Nucleus accumbens (tissue), 56 donors: ENCODE measurements around the gene TRIM42.

Experiments used
- DNase-seq, 56 donors: peaks; one replicate each; lab custom pipeline; 2025; lab: John Stamatoyannopoulos, UW

The TRIM42 gene

DNA sequence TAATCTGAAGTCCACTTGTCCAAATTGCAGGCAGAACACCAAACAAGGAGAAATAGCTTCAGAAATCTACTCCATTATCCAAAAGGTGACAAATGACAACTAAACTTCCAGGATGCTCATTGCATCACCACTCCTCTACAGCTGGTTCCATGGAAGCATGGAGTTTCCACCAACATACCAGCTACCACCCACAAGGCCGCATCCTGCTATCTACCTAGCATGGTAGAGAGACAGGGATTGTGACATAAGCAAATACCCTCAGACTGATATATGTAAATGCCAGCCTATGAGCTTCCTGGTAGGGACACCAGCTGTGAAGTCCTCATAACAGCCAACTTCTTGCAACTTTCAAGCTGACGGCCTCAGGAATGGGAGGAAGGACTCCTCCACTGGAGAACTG is at the start of gene TRIM42:
TRIM42 (plus strand) TSS at position 301 of the 400 bp plus-strand sequence. CDS start 166 bp downstream, outside the sequence.
- DNase-seq, result no peak

DNA sequence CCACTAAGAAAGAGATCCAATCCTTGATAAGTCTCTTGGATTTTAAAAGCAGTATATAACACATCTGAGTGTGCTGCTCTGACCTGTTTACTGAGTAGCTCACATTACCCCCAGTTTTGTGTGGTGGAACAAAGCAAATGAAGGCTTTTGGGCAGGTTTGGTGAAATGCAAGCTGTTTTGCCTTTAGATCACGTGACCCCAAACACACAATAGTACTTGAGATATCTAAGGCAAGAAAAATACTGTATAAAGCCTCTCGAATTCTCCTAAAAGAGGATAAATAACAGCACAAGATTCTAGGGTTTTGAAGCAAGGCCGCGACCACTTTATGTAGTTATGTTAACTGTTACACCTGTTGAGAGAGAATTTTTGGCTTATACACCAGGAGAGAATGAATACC is 49.3 kb upstream of the TRIM42 start:
- no peak for DNase-seq

DNA sequence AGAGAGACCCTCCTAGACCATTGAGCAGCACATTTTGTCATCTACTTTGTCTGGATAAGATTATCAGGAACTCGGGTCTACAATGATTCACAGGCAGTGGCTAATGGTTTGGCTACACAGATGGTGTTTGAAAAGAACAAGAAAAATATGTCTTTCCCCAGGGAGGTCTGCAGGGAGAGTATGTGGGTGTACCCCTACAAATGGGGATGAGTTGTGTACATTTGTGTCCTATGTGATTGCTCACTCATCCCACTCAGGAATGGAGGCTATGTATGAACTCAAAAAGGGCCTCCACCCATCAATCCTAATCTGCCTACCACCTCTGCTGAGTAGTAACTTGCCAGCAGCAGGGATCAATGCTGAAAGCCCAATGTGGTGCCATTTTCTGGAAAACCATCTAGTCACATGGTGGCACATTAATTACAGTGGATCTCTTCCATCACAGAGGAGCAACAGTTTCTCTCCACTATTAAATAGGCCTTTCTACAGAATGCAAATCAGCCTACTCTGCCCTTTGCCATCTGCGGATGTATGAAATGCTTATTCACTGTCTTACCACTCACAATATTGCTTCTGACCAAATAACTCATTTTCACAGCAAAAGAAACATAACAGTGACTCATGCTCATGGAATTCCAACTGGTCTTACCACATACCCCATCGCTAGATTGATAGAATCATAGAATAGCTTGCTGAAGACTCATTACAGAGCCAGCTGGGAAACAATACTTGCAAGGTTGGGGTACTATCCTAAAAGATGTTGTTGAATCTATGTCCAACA is 48.3 kb upstream of the TRIM42 start:
- DNase-seq, result no peak

DNA sequence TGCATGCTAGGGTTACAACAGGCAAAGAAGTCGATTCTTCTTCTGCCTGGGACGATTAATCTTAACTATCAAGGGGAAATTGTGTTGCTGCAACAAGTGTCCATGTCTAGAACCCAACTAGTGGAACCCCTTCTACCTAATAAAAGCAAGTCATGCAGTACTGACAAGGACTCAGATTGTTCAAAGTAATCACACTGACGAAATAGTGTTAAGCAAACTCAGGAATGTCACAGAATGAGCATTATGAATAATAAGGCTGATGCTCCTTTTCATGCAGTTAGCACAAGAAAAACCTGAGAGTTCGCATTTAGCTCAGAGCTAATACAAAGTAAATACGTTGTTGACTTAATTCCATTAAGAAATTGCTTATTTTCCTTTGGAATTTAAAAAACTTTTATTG is 47.5 kb upstream of the TRIM42 start:
- DNase-seq, result no peak

DNA sequence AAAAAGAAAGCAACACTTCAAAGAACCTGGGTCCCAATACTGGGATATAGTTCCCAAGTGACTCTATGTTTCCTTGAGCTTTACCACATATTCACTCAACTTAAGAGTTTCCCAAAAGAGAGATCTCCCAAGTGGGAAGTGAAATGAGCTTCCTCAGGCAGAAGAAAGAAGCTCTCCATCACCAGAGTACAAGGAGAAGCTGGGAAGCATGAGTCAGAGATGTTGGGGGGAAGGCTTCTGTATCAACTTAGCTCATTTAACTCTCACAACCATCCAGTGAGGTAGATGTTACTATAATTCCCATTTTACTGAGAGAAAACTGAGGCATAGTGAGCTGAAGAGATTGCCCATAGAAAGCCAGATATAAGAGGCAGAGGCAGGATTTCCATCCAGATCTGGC is 47.0 kb upstream of the TRIM42 start:
- DNase-seq, result no peak

DNA sequence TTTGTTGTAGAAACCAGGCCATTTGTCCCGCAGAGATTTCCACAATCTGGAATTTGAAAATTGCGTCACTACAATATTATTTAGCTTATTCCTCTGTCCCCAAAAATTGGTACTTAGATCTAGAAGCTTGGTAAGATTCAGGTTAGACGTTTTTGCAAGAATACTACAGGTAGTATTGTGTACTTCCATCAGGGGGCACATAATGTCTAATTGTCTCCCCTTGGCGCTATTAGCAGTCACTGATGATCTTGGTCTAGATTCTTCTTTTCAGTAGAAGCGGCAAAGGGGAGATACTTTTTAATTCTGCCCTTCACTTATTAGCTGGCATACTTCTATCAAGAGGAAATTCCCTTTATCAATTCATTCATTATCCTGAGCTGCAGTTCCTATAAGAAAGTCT is 42.6 kb upstream of the TRIM42 start:
- no peak for DNase-seq

DNA sequence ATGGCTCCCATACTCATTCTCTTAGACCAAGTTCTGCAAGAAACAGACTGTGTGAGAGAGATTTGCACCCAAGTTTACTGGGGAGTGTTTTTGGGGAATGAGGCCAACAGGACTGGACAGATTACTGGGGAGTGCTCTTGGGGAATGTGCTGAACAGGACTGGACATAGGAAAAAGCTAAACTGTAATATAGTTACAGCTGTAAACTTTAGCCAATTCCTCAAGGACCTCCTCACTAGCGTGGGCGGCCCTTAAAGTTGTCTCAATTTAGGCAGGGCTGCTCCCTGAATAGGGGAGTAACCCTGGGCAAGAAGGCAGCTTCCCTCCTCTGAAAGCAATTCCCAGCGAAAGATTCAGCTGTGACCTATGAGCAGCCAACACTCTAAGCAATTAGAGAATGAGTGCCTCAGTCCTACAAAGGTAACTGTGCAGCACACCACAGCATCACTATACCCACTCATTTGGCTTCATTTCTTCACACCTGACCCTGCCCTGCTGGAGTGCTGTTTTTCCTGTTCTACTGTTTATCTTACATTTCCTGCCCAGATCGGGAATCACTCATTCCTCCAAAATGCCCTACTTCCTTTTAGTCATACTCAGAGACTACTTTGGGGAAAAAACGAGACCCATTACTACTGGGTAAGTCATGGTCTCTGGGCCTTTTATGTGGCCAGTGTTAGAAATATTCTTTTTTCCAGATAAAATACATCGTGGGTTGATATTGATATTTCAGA is 41.3 kb upstream of the TRIM42 start:
- DNase-seq, result no peak

DNA sequence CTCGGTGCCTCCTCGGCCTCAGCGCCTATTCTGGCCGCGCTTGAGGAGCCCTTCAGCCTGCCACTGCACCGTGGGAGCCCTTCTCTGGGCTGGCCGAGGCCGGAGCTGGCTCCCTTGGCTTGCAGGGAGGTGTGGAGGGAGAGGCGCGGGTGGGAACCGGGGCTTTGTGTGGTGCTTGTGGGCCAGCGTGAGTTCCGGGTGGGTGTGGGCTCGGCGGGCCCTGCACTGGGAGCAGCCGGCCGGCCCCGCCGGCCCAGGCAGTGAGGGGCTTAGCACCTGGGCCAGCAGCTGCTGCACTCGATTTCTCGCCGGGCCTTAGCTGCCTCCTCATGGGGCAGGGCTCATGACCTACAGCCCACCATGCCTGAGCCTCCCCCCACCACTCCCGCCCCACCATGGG is 26.6 kb upstream of the TRIM42 start:
- DNase-seq, result no peak

DNA sequence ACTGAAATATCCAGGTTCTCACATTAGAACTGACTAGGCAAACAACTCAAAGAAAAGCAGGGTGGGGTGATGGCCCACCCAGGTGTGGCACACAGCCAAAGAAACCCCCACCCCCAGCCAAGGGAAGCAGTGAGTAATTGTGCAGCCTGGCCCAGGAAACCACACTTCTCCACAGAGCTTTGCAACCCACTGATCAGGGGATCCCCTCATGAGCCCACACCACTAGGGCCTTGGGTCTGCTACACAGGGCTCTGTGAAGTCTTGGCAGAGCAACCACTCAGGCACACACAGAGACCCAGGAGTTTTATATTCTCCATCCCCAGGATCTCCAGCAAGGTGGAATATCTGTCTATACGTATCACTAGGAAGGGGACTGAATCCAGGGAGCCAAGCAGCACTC is 22.2 kb upstream of the TRIM42 start:
- no peak for DNase-seq

DNA sequence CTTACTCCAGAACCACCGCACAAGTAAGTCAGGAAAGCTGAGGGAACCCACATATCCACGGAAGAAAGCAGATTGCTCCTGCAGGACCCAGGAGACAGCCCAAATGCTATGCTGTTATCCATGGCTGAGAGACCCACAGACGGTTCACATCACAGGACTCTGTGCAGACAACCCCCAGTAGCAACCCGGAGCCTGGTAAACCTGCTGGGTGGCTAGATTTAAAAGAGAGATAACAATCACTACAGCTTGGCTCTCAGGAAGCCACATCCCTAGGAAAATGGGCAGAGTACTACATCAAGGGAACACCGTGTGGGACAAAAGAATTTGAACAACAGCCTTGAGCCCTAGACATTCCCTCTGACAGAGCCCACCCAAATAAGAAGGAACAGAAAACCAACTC is 13.8 kb upstream of the TRIM42 start:
- DNase-seq, result no peak

DNA sequence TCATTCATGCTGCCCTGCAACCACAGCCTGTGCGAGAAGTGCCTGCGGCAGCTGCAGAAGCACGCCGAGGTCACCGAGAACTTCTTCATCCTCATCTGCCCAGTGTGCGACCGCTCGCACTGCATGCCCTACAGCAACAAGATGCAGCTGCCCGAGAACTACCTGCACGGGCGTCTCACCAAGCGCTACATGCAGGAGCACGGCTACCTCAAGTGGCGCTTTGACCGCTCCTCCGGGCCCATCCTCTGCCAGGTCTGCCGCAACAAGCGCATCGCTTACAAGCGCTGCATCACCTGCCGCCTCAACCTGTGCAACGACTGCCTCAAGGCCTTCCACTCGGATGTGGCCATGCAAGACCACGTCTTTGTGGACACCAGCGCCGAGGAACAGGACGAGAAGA is 4.7 kb downstream of the TRIM42 start:
- DNase-seq, result no peak

DNA sequence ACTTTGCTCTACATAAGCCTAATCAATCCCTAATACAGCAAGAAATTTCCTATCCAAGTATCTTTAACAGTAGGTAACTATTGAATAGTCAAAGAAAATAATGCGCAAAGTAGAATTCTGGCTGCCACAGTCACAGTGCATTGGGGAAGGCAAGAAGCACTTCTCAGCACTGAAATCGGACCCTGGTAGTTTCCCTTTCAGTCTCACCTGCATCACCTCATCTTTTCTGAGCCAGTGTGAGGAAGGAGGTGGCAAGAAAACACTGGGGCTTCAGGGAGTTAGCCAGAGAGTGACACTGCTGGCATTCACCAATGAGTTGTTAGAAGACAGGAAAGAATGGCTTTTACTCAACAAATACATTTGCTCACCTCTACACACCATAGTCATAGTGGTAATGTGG is 8.3 kb downstream of the TRIM42 start:
- DNase-seq, result no peak

DNA sequence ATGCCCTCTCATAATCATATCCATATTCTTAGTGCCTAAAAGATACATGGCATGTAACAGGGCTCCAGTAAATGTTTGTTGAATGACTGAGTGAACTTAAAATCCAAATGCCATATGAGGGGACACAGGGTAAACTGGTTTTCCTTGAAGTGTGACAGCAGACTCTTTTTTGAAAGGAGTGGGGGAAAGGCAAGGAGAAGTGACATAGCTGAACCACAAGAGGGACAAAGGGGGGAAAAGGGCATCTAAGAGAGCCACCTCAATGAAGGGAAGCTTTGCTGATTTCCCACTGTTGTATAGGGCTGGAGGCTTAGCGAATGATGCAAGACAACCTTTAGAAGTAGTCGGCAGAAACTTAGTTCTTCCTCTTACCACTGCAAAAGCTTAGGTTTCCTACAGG is 9.1 kb downstream of the TRIM42 start:
- DNase-seq, result no peak

DNA sequence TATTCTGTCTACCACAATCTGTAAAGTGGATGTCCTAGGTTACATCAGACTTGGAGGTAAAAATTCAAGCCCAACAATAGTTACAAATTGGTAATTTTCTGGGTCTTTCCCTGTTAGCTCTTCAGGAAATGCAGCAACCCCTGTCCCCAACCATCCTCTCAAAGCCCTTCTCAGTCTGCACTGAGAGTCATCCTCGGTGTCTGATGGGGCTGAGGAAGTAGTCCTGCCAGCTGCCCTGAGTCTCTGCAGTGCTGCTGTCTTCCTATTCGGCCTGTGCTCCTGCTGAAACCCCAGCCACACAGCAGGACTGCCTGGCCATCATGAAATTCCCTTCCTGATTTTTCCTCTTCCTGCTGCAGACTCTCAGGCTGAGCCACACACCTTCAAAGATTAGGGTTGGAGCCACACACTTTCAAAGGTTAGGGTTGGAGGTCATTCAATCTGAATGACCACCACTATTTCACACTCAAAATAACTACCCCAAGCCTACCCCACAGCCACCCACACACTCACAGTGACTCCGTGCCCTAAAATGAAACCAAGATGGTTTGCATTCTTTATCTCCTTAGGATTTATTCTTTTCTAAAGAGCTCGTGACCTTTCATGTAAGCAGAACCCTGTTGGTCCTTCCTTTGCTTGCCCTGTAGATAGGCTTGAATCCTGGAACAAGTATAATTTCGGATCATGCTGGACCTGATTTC is 17.6 kb downstream of the TRIM42 start:
- DNase-seq, result no peak

DNA sequence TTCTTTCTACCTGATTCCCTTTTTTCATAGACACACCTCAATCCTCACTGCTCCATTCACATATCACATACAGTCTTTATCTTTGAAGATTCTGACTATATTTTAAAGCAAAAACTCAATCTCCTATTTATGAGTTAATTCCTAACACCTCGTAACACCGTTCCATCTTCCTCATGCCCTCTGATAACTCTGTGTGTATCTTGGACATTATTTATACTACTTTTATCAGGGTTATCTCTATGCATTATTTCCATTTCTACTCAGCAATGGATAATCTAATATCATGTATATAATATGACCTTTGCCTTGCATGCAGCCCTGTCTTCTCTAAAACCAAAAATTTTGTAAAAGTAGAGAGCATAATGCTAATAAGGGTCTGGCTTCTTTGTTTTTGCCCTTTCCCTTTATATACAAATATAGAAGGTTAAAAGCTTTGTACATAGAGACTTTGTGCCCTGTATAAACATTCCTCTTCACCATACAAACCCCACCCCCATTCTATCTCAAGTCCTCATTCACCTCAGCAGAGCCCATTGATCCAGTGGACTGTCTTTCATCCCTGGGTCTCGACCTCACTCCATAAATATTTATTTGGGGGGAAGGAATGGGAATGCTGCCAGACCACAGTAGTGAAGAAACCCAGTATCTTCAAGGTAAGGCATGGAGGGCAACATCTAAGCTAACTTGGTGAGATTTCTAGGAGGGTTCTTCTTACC is 21.8 kb downstream of the TRIM42 start:
- DNase-seq, result no peak

DNA sequence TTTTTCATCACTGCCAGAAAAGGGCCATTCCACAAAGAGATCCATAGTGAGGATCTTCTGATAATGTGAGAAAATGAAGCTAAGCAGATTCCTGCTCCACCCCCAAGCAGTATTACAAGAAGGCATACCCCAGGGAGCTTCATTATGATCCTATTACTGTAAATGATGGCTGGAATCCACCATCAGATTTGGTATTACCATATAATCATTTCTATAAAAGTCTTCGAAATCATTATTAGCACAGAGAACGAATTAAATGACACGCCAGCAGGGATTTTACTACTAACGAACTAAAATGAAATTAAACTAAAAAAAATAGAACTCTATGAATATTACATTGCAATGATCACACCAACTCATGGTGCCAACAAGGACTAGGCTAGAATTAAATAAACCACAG is 24.4 kb downstream of the TRIM42 start:
- DNase-seq, result no peak

DNA sequence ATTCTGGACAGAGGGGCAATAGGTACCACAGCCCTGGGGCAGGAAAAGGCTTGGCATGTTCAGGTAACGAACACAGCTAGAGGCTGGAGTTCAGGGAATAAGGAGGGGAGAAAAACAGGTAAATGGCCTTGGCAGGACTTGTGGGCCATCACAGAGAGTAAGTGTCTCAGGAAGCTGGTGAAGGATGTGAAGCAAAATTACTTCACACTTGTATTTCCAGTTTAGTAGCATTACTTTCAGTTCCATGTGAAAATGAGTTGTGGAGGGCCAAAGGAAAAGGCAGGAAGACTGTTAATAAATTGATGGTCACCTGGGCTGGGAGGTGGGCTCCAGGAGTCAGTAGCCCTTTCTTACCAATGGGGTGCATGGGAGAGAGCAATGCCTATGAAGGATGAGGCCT is 25.6 kb downstream of the TRIM42 start:
- no peak for DNase-seq

DNA sequence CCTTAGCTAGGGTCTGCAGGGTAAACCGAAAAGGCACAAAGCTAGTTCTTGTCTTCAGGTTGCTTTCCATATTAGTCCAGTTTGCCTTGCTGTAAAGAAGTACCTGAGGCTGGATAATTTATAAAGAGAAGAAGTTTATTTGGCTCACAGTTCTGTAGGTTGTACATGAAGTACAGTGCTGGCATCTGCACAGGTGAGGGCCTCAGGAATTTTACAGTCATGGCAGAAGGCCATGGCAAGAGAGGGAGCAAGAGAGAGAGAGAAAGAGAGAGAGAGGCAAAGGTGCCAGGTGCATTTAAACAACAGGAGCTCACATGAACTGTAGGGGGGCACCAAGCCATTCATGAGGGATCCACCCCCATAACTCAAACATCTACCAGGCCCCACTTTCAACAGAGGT is 26.9 kb downstream of the TRIM42 start:
- DNase-seq, result no peak

DNA sequence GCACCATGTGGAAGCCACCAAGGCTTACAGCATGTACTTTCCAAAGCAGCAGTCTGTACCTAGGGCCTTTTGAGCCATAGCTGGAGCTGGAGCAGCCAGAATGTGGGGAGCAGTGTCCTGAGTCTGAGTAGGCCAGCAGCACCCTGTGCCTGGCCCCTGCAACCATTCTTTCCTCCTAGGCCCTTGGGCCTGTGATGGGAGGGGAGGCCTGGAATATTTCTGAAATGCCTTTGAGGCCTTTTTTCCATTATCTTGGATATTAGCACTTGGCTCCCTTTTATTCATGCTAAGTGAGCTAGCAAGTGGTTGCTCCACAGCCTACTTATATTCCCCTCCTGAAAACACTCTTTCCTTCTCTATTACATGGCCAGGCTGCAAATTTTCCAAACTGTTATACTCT is 28.1 kb downstream of the TRIM42 start:
- DNase-seq, result no peak

DNA sequence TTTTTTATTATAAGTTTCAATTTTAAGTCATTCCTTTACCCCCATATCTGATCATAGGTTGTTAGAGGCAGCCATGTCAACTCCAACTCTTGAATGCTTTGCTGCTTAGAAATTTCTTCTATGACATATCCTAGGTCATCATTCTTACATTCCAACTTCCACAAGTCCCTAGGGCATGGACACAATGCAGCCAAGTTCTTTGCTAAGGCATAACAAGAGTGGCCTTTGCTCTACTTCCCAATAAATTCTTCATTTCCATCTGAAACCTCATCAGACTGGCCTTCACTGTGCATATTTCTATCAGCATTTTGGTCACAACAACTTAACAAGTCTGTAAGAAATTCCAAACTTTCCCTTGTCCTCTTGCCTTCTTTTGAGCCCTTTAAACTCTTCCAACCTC is 28.5 kb downstream of the TRIM42 start:
- DNase-seq, result no peak

DNA sequence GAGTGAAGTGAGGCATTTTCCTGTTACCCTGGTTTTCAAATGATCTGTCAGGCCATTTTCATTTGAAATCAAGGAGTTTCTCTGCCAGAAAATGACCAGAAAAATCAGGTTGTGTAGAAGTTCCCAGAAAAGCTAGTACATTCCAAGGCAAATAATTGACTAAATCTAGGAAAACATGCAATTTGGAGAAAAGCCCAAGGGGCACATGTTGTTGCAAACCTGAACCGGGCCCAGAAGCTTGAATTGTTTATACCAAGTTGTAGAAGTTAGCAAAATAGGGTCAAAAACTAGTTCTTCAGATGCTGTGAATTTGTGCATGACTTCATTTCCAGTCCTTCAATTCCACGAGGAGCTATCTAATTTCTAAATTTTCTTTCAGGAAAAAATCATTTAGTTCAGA is 31.0 kb downstream of the TRIM42 start:
- no peak for DNase-seq
